HCT116 (cell line): ENCODE measurements around the gene MAP3K9.

Source experiments
- CTCF ChIP-seq, 3 experiments: fragments of 200-600 bp in 1 of 3; sonication (generic) in 1 of 3; IDR thresholded peaks in 2 of 3; conservative IDR thresholded peaks in 1 of 3; 2 replicates each; pipeline ENCODE4 v1.5.1; 2012 to 2017; ENCODE audit warnings: low read depth in 2 of 3, low read length in 2 of 3, antibody characterized with exemption in 1 of 3, borderline replicate concordance in 1 of 3, control low read depth in 1 of 3, mild to moderate bottlenecking in 1 of 3, mixed read lengths in 1 of 3, mixed run types in 1 of 3, moderate library complexity in 1 of 3; ENCODE audit not compliant: insufficient read depth in 1 of 3
- EZH2 ChIP-seq: fragments of 200-600 bp; sonication (generic); IDR thresholded peaks from 2 replicates; pipeline ENCODE4 v1.6.1; 2017; ENCODE audit warnings: antibody characterized with exemption, mixed run types
- JUND ChIP-seq: IDR thresholded peaks from 2 replicates; pipeline ENCODE4 v1.6.1; 2012
- MAX ChIP-seq: IDR thresholded peaks from 2 replicates; pipeline ENCODE4 v1.6.1; 2012
- SRF ChIP-seq: IDR thresholded peaks from 2 replicates; pipeline ENCODE4 v1.6.1; 2012; ENCODE audit warnings: low read depth
- YY1 ChIP-seq: IDR thresholded peaks from 2 replicates; pipeline ENCODE4 v1.6.1; 2011; ENCODE audit warnings: low read length, low read depth, moderate library complexity, mild to moderate bottlenecking; ENCODE audit not compliant: insufficient replicate concordance; ENCODE audit errors: extremely low read depth

DNA sequence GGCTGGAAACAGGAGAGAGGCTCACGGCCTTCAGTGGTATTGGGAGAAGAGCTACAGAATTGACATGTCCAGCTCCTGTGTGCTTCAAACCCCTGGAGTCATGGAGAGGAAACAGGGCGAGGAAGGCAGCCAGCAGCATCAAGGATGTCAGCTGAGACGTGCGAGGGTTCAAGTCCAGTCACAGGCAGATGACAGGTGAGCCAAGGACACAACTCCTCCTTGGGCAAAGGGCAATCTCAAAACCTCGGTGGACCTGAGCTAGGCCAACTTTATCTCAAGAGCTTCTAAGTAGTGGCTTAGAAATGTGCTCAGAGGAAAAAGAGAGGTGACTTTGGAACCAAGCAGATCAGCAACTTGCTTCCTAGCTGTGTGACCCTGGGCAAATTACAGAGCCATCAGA lies 86.0 kb downstream of the MAP3K9 start:
- TF ChIP-seq CTCF (IDR thresholded peaks at IDR 0.05 in 2 of 3, conservative IDR thresholded peaks at IDR 0.05 in 1 of 3; ENCODE audit: borderline replicate concordance in 1 of 3, insufficient read depth in 1 of 3, low read depth in 2 of 3, low read length in 2 of 3): no peak
- no peak for TF ChIP-seq MAX
- TF ChIP-seq JUND: no peak
- no peak for TF ChIP-seq EZH2
- no peak for TF ChIP-seq YY1
- no peak for TF ChIP-seq SRF
